Aorta (tissue), 5 donors: ENCODE data around the gene ZNF628. TPM values are rescaled to one million over a fixed set of nuclear protein-coding genes. Genes with fewer than 3 reads are reported as not detected.

Experiments used
- ATAC-seq: fragments of 200-7000 bp; cut with Tn5 transposase; one replicate; pipeline ENCODE4 v1.9.1; 2022; ENCODE audit warnings: moderate library complexity; ENCODE audit not compliant: low FRiP score
- DNase-seq, 2 donors: peaks; one replicate each; pipeline ENCODE4 v3.0.0-alpha.2; 2020
- H3K27ac ChIP-seq, 2 donors: one replicate each; pipeline ENCODE4 v1.5.1; 2013; ENCODE audit warnings: low read length in 2 of 2, mild to moderate bottlenecking in 2 of 2, moderate library complexity in 2 of 2, control low read depth in 1 of 2, inconsistent platforms in 1 of 2, low read depth in 1 of 2
- H3K27me3 ChIP-seq, 2 donors: one replicate each; pipeline ENCODE4 v1.6.1; 2013; ENCODE audit warnings: control low read depth in 1 of 2, low read length in 1 of 2, mild to moderate bottlenecking in 1 of 2, moderate library complexity in 1 of 2; ENCODE audit not compliant: insufficient read depth in 2 of 2, control insufficient read depth in 1 of 2
- H3K36me3 ChIP-seq, 2 donors: one replicate each; pipeline ENCODE4 v1.6.1; 2013; ENCODE audit warnings: control low read depth in 1 of 2, low read length in 1 of 2, mild to moderate bottlenecking in 1 of 2; ENCODE audit not compliant: insufficient read depth in 2 of 2, control insufficient read depth in 1 of 2
- H3K4me1 ChIP-seq, 2 donors: one replicate each; pipeline ENCODE4 v1.6.1; 2013; ENCODE audit warnings: low read length in 2 of 2, control low read depth in 1 of 2, mild to moderate bottlenecking in 1 of 2, moderate library complexity in 1 of 2; ENCODE audit not compliant: insufficient read depth in 2 of 2, control insufficient read depth in 1 of 2
- H3K4me3 ChIP-seq, 2 donors: one replicate each; pipeline ENCODE4 v1.5.1; 2013; ENCODE audit warnings: low read length in 2 of 2, control low read depth in 1 of 2, mild to moderate bottlenecking in 1 of 2
- H3K9me3 ChIP-seq: one replicate; pipeline ENCODE4 v1.6.1; 2013; ENCODE audit warnings: mild to moderate bottlenecking, low read length; ENCODE audit not compliant: control insufficient read depth
- WGBS, 2 donors: extraction: QIAGEN DNeasy Blood & Tissue Kit; methylation state at CpG; one replicate each; pipeline ENCODE4 v1.1.7; 2013; 5-methylcytosine and 5-hydroxymethylcytosine counted together
- intact Hi-C, 2 donors: fragments of 100-400 bp; cut with DNase I; formaldehyde crosslinking; loops; one replicate each; pipeline versions ENCODE4 v1.14.2 to v1.15.0; 2022
- polyA plus RNA-seq, 2 donors: library from polyadenylated mRNA; stranded (reverse); fragments of 200-250 nt; gene quantifications; one replicate each; pipeline ENCODE4 v1.2.3, GENCODE V29; 2013
- total RNA-seq, 2 donors: library from RNA; stranded (reverse); fragmentation: NEBNext Ultra II Directional; extraction: Animal tissue kit (Norgen Biotek cat#: 25700); gene quantifications; one replicate each; pipeline ENCODE4 v1.2.1, GENCODE V29; 2021
- donor health status: healthy with polysubstance abuse.
- donor health status: Bipolar disorder and iron deficiency.
- donor health status: DM: no; HTN: no; CAD: no.
- donor health status: DM: no; HTN: no; CAD: no.
- donor health status: DM: yes; HTN: yes; CAD: no.

Gene ZNF628
- total and polyA plus RNA-seq, 4 donors, result 1.3 to 7.0 (median 4.5) TPM

GRCh38 chr19:55490478-55491432 lies 14.3 kb downstream of the ZNF628 start:
- H3K27ac ChIP-seq, result no peak overlapping the region
- no peak for ATAC-seq
- H3K36me3 ChIP-seq, result no peaks in the 10 kb centered on the region
- no peaks in the 10 kb centered on the region for H3K9me3 ChIP-seq
- WGBS, 2 donors, result 75 to 76% methylated on average over 44 to 52 of the region's 52 CpGs
- H3K4me3 ChIP-seq, result no peak overlapping the region
- no peaks in the 10 kb centered on the region for H3K4me1 ChIP-seq
- peak in 1 of 2 donors; percentile 66 for DNase-seq
- H3K27me3 ChIP-seq, result no peaks in the 10 kb centered on the region
- intact Hi-C loops, result no loop called here

GRCh38 chr19:55491546-55492360 lies 15.3 kb downstream of the ZNF628 start:
- intact Hi-C loops, result no loop called here
- no peaks in the 10 kb centered on the region for H3K36me3 ChIP-seq
- 73 to 79% methylated on average over 24 of the region's 24 CpGs for WGBS, 2 donors

GRCh38 chr19:55492362-55492944 lies 16.0 kb downstream of the ZNF628 start:
- 38 to 39% methylated on average over 12 of the region's 12 CpGs for WGBS, 2 donors
- intact Hi-C loops, result no loop called here

More at GRCh38 chr19:55491546-55492360, 15.3 kb downstream of the ZNF628 start:
- no peak for ATAC-seq
- Histone ChIP-seq H3K27me3 (no peaks in the 10 kb centered on the region), H3K4me3 (no peak overlapping the region), H3K27ac (no peak overlapping the region), H3K4me1 (no peaks in the 10 kb centered on the region), H3K9me3 (no peaks in the 10 kb centered on the region)
- no peak for DNase-seq

GRCh38 chr19:55493052-55493644 lies 16.7 kb downstream of the ZNF628 start:
- no peaks in the 10 kb centered on the region for H3K27me3 ChIP-seq
- no peaks in the 10 kb centered on the region for H3K9me3 ChIP-seq
- no peaks in the 10 kb centered on the region for H3K36me3 ChIP-seq
- intact Hi-C loops, result no loop called here
- no peak overlapping the region for H3K4me3 ChIP-seq
- ATAC-seq (no peak), DNase-seq (no peak)
- H3K4me1 ChIP-seq, result no peaks in the 10 kb centered on the region
- 48 to 53% methylated on average over 18 of the region's 18 CpGs for WGBS, 2 donors
- H3K27ac ChIP-seq, result no peak overlapping the region

More at GRCh38 chr19:55492362-55492944, 16.0 kb downstream of the ZNF628 start:
- DNase-seq (no peak), ATAC-seq (no peak)
- H3K4me3 ChIP-seq, result no peak overlapping the region
- H3K9me3 ChIP-seq, result no peaks in the 10 kb centered on the region
- no peak overlapping the region for H3K27ac ChIP-seq
- H3K36me3 ChIP-seq, result no peaks in the 10 kb centered on the region
- H3K4me1 ChIP-seq, result no peaks in the 10 kb centered on the region
- no peaks in the 10 kb centered on the region for H3K27me3 ChIP-seq

- H3K27ac ChIP-seq, result no peak overlapping the region
- H3K9me3 ChIP-seq, result no peaks in the 10 kb centered on the region
- no peaks in the 10 kb centered on the region for H3K4me1 ChIP-seq
- H3K4me3 ChIP-seq, result no peak overlapping the region
- DNase-seq, result peak in 1 of 2 donors; percentile 57
- 53 to 66% methylated on average over 37 to 38 of the region's 38 CpGs for WGBS, 2 donors
- no peak for ATAC-seq
- no peaks in the 10 kb centered on the region for H3K27me3 ChIP-seq
- intact Hi-C loops, result no loop called here
- H3K36me3 ChIP-seq, result no peaks in the 10 kb centered on the region
Observed at GRCh38 chr19:55493645-55494171, 17.3 kb downstream of the ZNF628 start.

GRCh38 chr19:55494172-55494761 lies 17.9 kb downstream of the ZNF628 start:
- Histone ChIP-seq H3K4me1 (no peaks in the 10 kb centered on the region), H3K27me3 (no peaks in the 10 kb centered on the region), H3K36me3 (no peaks in the 10 kb centered on the region), H3K4me3 (no peak overlapping the region), H3K27ac (no peak overlapping the region), H3K9me3 (no peaks in the 10 kb centered on the region)
- 61 to 62% methylated on average over 20 to 22 of the region's 22 CpGs for WGBS, 2 donors
- intact Hi-C loops, result no loop called here
- DNase-seq, result peak; percentile 66 to 85
- ATAC-seq, result peak; percentile 61

- DNase-seq (no peak), ATAC-seq (no peak)
- Histone ChIP-seq H3K4me1 (no peaks in the 10 kb centered on the region), H3K4me3 (no peak overlapping the region), H3K36me3 (no peaks in the 10 kb centered on the region), H3K27ac (no peak overlapping the region), H3K27me3 (no peaks in the 10 kb centered on the region), H3K9me3 (no peaks in the 10 kb centered on the region)
- WGBS, 2 donors, result 76 to 78% methylated on average over 11 of the region's 11 CpGs
- intact Hi-C loops, result no loop called here
Observed at GRCh38 chr19:55495646-55496349, 19.4 kb downstream of the ZNF628 start.
